HG02852 (cell line): Measurements from ENCODE around the gene NIT1.
A peak's percentile ranks its signal among the peaks of the same experiment; 100 is the strongest.

Experiments used
- ATAC-seq: cut with Tn5 transposase; IDR thresholded peaks from one replicate; pipeline ENCODE4 v1.9.1; 2021; ENCODE audit warnings: mild to moderate bottlenecking, moderate library complexity; ENCODE audit not compliant: unreplicated experiment

The NIT1 gene

GRCh38 chr1:161145832-161146231 is 27.9 kb downstream of the NIT1 start:
- no peak for ATAC-seq

GRCh38 chr1:161153176-161153575 is 35.3 kb downstream of the NIT1 start:
- ATAC-seq: no peak

- peak; percentile 86 for ATAC-seq
Observed at GRCh38 chr1:161153682-161154337, 35.9 kb downstream of the NIT1 start, which contains the start of gene UFC1. Gene UFC1 (plus strand): TSS chr1:161153978. CDS start chr1:161153998, 20 bp downstream.

- ATAC-seq: no peak
Observed at GRCh38 chr1:161157867-161158266, 40.0 kb downstream of the NIT1 start.

- ATAC-seq: no peak
Observed at GRCh38 chr1:161158316-161159010, 40.6 kb downstream of the NIT1 start.

- ATAC-seq: peak; percentile 86
Observed at GRCh38 chr1:161159087-161159912, 41.4 kb downstream of the NIT1 start, which contains the start of gene USP21. Gene USP21 (plus strand): TSS chr1:161159500. CDS start chr1:161160641, 1,141 bp downstream.

- no peak for ATAC-seq
Observed at GRCh38 chr1:161159913-161160243, 42.0 kb downstream of the NIT1 start.

- ATAC-seq: no peak
Observed at GRCh38 chr1:161160671-161161145, 42.8 kb downstream of the NIT1 start.

- ATAC-seq: no peak
Observed at GRCh38 chr1:161161652-161162051, 43.7 kb downstream of the NIT1 start.

GRCh38 chr1:161162052-161162451 is 44.1 kb downstream of the NIT1 start:
- no peak for ATAC-seq

GRCh38 chr1:161162806-161163205 is 44.9 kb downstream of the NIT1 start:
- ATAC-seq: no peak

GRCh38 chr1:161163793-161164192 is 45.9 kb downstream of the NIT1 start:
- ATAC-seq: no peak

GRCh38 chr1:161164901-161165610 is 47.2 kb downstream of the NIT1 start:
- ATAC-seq: no peak

- ATAC-seq: peak; percentile 96
Observed at GRCh38 chr1:161165742-161166668, 48.1 kb downstream of the NIT1 start, which contains the start of gene PPOX. Gene PPOX (plus strand): TSS chr1:161166426. CDS start chr1:161166848, 422 bp downstream.

GRCh38 chr1:161166669-161167548 is 49.0 kb downstream of the NIT1 start:
- ATAC-seq: no peak

- ATAC-seq: no peak
Observed at GRCh38 chr1:161168906-161169305, 51.0 kb downstream of the NIT1 start.
